ENCODE results near the gene MIER1.

DNA sequence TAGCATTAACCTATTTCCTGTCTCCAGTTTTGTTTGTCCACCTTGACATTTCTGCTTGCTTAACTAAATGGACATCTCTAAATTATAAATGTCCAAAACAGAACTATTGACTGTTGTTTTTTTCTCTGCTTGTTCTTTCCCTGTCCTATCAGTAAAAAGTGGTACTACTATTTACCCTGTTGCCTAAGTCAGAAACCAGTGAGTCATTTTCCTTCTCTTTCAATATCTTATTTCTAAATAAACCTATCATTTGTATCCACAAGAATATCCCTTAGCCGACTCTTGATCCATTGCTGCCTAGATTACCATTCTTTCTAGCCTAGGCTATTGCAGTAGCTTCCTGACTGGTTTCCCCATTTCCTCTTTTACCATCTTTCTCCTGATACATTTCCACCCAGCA is 22.5 kb downstream of the MIER1 start:
- TF ChIP-seq EZH2phosphoT487 (IDR thresholded peaks at IDR 0.05; ENCODE audit: low read length) (no peak), EZH2 (optimal IDR thresholded peaks at IDR 0.05; ENCODE audit: low read depth, low read length) (no peak)
- TF ChIP-seq, protein P1, sequence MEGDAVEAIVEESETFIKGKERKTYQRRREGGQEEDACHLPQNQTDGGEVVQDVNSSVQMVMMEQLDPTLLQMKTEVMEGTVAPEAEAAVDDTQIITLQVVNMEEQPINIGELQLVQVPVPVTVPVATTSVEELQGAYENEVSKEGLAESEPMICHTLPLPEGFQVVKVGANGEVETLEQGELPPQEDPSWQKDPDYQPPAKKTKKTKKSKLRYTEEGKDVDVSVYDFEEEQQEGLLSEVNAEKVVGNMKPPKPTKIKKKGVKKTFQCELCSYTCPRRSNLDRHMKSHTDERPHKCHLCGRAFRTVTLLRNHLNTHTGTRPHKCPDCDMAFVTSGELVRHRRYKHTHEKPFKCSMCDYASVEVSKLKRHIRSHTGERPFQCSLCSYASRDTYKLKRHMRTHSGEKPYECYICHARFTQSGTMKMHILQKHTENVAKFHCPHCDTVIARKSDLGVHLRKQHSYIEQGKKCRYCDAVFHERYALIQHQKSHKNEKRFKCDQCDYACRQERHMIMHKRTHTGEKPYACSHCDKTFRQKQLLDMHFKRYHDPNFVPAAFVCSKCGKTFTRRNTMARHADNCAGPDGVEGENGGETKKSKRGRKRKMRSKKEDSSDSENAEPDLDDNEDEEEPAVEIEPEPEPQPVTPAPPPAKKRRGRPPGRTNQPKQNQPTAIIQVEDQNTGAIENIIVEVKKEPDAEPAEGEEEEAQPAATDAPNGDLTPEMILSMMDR (IDR thresholded peaks at IDR 0.05; ENCODE audit: low read length) = no peak

Measured in MM.1S (cell line).